Suprapubic skin (tissue), 4 donors: Measurements from ENCODE around the gene CCDC159. TPM values are rescaled to one million over a fixed set of nuclear protein-coding genes. Genes with fewer than 3 reads are reported as not detected.

Experiments used
- DNase-seq, 2 donors: peaks; one replicate each; pipeline ENCODE4 v3.0.0-alpha.2; 2019; ENCODE audit warnings: low spot score in 2 of 2
- H3K27ac ChIP-seq: fragments of 200-600 bp; sonication (generic); one replicate; pipeline ENCODE4 v1.5.1; 2019
- H3K27me3 ChIP-seq: fragments of 200-600 bp; sonication (generic); one replicate; pipeline ENCODE4 v1.5.1; 2019
- H3K36me3 ChIP-seq: fragments of 200-600 bp; sonication (generic); one replicate; pipeline ENCODE4 v1.5.1; 2019
- H3K4me1 ChIP-seq: fragments of 200-600 bp; sonication (generic); one replicate; pipeline ENCODE4 v1.5.1; 2019
- H3K4me3 ChIP-seq: fragments of 200-600 bp; sonication (generic); one replicate; pipeline ENCODE4 v1.5.1; 2019; ENCODE audit warnings: mild to moderate bottlenecking
- H3K9me3 ChIP-seq: fragments of 200-600 bp; sonication (generic); one replicate; pipeline ENCODE4 v1.5.1; 2019
- CTCF ChIP-seq, 2 donors: fragments of 200-600 bp in 1 of 2; fragments of 450-650 bp in 1 of 2; sonication (generic) in 1 of 2; IDR thresholded peaks; one replicate each; pipeline ENCODE4 v1.5.1; 2016 to 2019; ENCODE audit warnings: antibody characterized with exemption in 2 of 2, mild to moderate bottlenecking in 1 of 2, moderate library complexity in 1 of 2
- EP300 ChIP-seq: sonication (generic); formaldehyde crosslinking; IDR thresholded peaks from one replicate; pipeline ENCODE4 v1.6.1; 2017; ENCODE audit warnings: antibody characterized with exemption
- POLR2A ChIP-seq, 2 donors: fragments of 450-650 bp; IDR thresholded peaks; one replicate each; pipeline ENCODE4 v1.6.1; 2017; ENCODE audit warnings: antibody characterized with exemption in 2 of 2, mild to moderate bottlenecking in 2 of 2, moderate library complexity in 2 of 2
- POLR2AphosphoS5 ChIP-seq, 3 donors: sonication (generic); formaldehyde crosslinking; IDR thresholded peaks; one replicate each; pipeline ENCODE4 v1.6.1; 2017; ENCODE audit warnings: antibody characterized with exemption in 3 of 3
- WGBS: methylation state at CpG from one replicate; pipeline ENCODE4 v1.1.5; 2018; 5-methylcytosine and 5-hydroxymethylcytosine counted together
- total RNA-seq, 4 donors: library from RNA; depleted of rRNA; stranded (reverse); fragments of >200 nt; gene quantifications; one replicate each; pipeline ENCODE4 v1.1.0, GENCODE V29; 2016

Gene CCDC159
- total RNA-seq, 4 donors from 2014 or later = 8.0 to 58.3 (median 14.3) TPM

- Histone ChIP-seq H3K9me3 (no peaks in the 10 kb centered on the region), H3K27me3 (peaks cover 21% of the 10 kb centered on the region), H3K4me3 (peak overlapping the region; percentile 73), H3K36me3 (no peaks in the 10 kb centered on the region), H3K27ac (peak overlapping the region; percentile 80), H3K4me1 (peaks cover 71% of the 10 kb centered on the region)
- DNase-seq = peak; percentile 97
- WGBS = 1% methylated on average over 36 of the region's 54 CpGs
- TF ChIP-seq POLR2A (IDR thresholded peaks at IDR 0.05) (peak in 1 of 2 donors; percentile 45), POLR2AphosphoS5 (IDR thresholded peaks at IDR 0.05) (peak in 1 of 3 donors; percentile 76), EP300 (no peak), CTCF (IDR thresholded peaks at IDR 0.05) (peak; percentile 33 to 83)
Observed at GRCh38 chr19:11380653-11381537, 34.6 kb downstream of the CCDC159 start.

GRCh38 chr19:11382898-11383705 is 36.8 kb downstream of the CCDC159 start:
- no peaks in the 10 kb centered on the region for H3K36me3 ChIP-seq
- peak in 1 of 2 donors; percentile 75 for DNase-seq
- no peaks in the 10 kb centered on the region for H3K9me3 ChIP-seq
- TF ChIP-seq POLR2A (IDR thresholded peaks at IDR 0.05) (no peak), CTCF (IDR thresholded peaks at IDR 0.05) (peak; percentile 9 to 69), EP300 (no peak)
- peaks cover 21% of the 10 kb centered on the region for H3K27me3 ChIP-seq
- no peak overlapping the region for H3K27ac ChIP-seq
- under 1% methylated on average over 39 of the region's 65 CpGs for WGBS
- peak overlapping the region; percentile 46 for H3K4me3 ChIP-seq
- peaks cover 51% of the 10 kb centered on the region for H3K4me1 ChIP-seq

GRCh38 chr19:11383706-11384048 is 37.4 kb downstream of the CCDC159 start:
- DNase-seq = no peak
- no peak for TF ChIP-seq POLR2AphosphoS5 (IDR thresholded peaks at IDR 0.05)
- no peak for TF ChIP-seq POLR2A (IDR thresholded peaks at IDR 0.05)
- no peak for TF ChIP-seq EP300
- TF ChIP-seq CTCF (IDR thresholded peaks at IDR 0.05) = no peak
- WGBS = 0% methylated on average over 7 of the region's 9 CpGs
- Histone ChIP-seq H3K9me3 (no peaks in the 10 kb centered on the region), H3K27me3 (peaks cover 21% of the 10 kb centered on the region), H3K27ac (no peak overlapping the region), H3K36me3 (no peaks in the 10 kb centered on the region), H3K4me1 (peaks cover 46% of the 10 kb centered on the region), H3K4me3 (peak overlapping the region; percentile 46)

GRCh38 chr19:11384778-11385129 is 38.4 kb downstream of the CCDC159 start:
- H3K9me3 ChIP-seq = no peaks in the 10 kb centered on the region
- 89% methylated on average over 5 of the region's 5 CpGs for WGBS
- H3K4me1 ChIP-seq = peaks cover 46% of the 10 kb centered on the region
- DNase-seq = no peak
- H3K27ac ChIP-seq = no peak overlapping the region
- no peaks in the 10 kb centered on the region for H3K36me3 ChIP-seq
- peaks cover 21% of the 10 kb centered on the region for H3K27me3 ChIP-seq
- TF ChIP-seq EP300 = no peak
- H3K4me3 ChIP-seq = no peak overlapping the region

- TF ChIP-seq POLR2A (IDR thresholded peaks at IDR 0.05) (no peak), CTCF (IDR thresholded peaks at IDR 0.05) (no peak), EP300 (no peak), POLR2AphosphoS5 (IDR thresholded peaks at IDR 0.05) (no peak)
- H3K4me3 ChIP-seq = no peak overlapping the region
- no peaks in the 10 kb centered on the region for H3K36me3 ChIP-seq
- H3K4me1 ChIP-seq = peaks cover 22% of the 10 kb centered on the region
- no peaks in the 10 kb centered on the region for H3K9me3 ChIP-seq
- no peak overlapping the region for H3K27ac ChIP-seq
- 71% methylated on average over 19 of the region's 19 CpGs for WGBS
- DNase-seq = no peak
- peaks cover 15% of the 10 kb centered on the region for H3K27me3 ChIP-seq
Observed at GRCh38 chr19:11387162-11388034, 41.1 kb downstream of the CCDC159 start.
